Transverse colon (tissue), 4 donors: ENCODE measurements around the gene CNNM2. TPM values are rescaled to one million over a fixed set of nuclear protein-coding genes. Genes with fewer than 3 reads are reported as not detected.

ENCODE experiments used
- DNase-seq: peaks from one replicate; pipeline ENCODE4 v3.0.0-alpha.2; 2019
- H3K27ac ChIP-seq, 4 donors: fragments of 200-600 bp; sonication (generic); 2 replicates each; pipeline ENCODE4 v1.5.1; 2016 to 2018; ENCODE audit warnings: inconsistent platforms in 4 of 4
- H3K27me3 ChIP-seq: fragments of 200-600 bp; sonication (generic); 2 replicates; pipeline ENCODE4 v1.5.1; 2017; ENCODE audit warnings: inconsistent platforms
- H3K36me3 ChIP-seq, 4 donors: fragments of 200-600 bp; sonication (generic); 2 replicates each; pipeline ENCODE4 v1.5.1; 2017 to 2019; ENCODE audit warnings: inconsistent platforms in 4 of 4
- H3K4me1 ChIP-seq, 4 donors: fragments of 200-600 bp; sonication (generic); 2 replicates each; pipeline ENCODE4 v1.5.1; 2017 to 2020; ENCODE audit warnings: inconsistent platforms in 4 of 4
- H3K4me3 ChIP-seq, 4 donors: fragments of 200-600 bp; sonication (generic); 1 replicate in 1 of 4; 2 replicates in 3 of 4; pipeline versions ENCODE4 v1.5.1 to v1.6.1; 2017 to 2019; ENCODE audit warnings: inconsistent platforms in 4 of 4
- H3K9me3 ChIP-seq, 2 donors: fragments of 200-600 bp; sonication (generic); 2 replicates each; pipeline ENCODE4 v1.5.1; 2017 to 2019; ENCODE audit warnings: inconsistent platforms in 2 of 2
- EP300 ChIP-seq: sonication (generic); formaldehyde crosslinking; IDR thresholded peaks from one replicate; pipeline ENCODE4 v1.6.1; 2017; ENCODE audit warnings: antibody characterized with exemption, low read depth
- POLR2A ChIP-seq: fragments of 450-650 bp; IDR thresholded peaks from one replicate; pipeline ENCODE4 v1.6.1; 2016; ENCODE audit warnings: antibody characterized with exemption, mild to moderate bottlenecking, moderate library complexity
- POLR2AphosphoS5 ChIP-seq, 3 donors: sonication (generic); formaldehyde crosslinking; IDR thresholded peaks; one replicate each; pipeline ENCODE4 v1.6.1; 2016; ENCODE audit warnings: antibody characterized with exemption in 3 of 3
- WGBS, 2 donors: methylation state at CpG; one replicate each; pipeline ENCODE4 v1.1.5; 2018; ENCODE audit warnings: low coverage in 1 of 2; 5-methylcytosine and 5-hydroxymethylcytosine counted together
- in situ Hi-C, 4 donors: fragments of 200-750 bp; cut with MboI; loops; one replicate each; pipeline versions ENCODE4 v1.15.0 to v1.15.1; 2017; ENCODE audit warnings: low sequenced_read_pairs in 3 of 4, low pct_ligation_motif_present in 1 of 4, low pct_unique_long_range_greater_than_20kb in 1 of 4
- intact Hi-C: fragments of 100-400 bp; cut with DNase I; formaldehyde crosslinking; loops from one replicate; pipeline ENCODE4 v1.15.1; 2023; ENCODE audit warnings: low total_unique reads
- total RNA-seq, 4 donors: library from RNA; depleted of rRNA; stranded (reverse); fragments of >200 nt; gene quantifications; one replicate each; pipeline ENCODE4 v1.1.0, GENCODE V29; 2016
- TF ChIP-seq, protein P1 (sequence below), 5 experiments: fragments of 200-600 bp in 3 of 5; fragments of 450-650 bp in 2 of 5; sonication (generic) in 3 of 5; IDR thresholded peaks; 1 replicate in 2 of 5; 2 replicates in 3 of 5; pipeline ENCODE4 v1.5.1; 2016 to 2017; ENCODE audit warnings: antibody characterized with exemption in 5 of 5, inconsistent platforms in 3 of 5, mild to moderate bottlenecking in 2 of 5, moderate library complexity in 1 of 5

The CNNM2 gene
- total RNA-seq, 4 donors from 2014 or later = 48.0 to 144 (median 100) TPM

DNA sequence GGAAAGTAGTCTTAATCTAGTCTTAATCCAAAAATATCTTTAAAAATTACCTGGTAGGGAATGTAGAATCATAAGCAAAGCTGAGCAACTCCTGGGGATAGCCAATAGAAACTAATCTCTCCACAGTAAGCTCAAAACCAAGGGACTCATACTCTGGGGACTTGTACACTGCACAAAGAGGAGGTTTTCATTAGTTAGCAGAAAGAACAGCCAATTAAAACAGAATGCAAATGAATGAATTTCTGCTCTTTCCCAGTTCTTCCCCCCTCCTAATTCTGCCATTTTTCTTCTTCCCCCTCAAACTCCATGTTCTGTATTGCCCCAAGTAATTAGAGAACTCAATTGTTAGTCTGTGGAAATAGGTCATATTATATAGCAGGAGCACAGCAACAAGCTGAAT is 188.4 kb downstream of the CNNM2 start:
- TF ChIP-seq, protein P1, sequence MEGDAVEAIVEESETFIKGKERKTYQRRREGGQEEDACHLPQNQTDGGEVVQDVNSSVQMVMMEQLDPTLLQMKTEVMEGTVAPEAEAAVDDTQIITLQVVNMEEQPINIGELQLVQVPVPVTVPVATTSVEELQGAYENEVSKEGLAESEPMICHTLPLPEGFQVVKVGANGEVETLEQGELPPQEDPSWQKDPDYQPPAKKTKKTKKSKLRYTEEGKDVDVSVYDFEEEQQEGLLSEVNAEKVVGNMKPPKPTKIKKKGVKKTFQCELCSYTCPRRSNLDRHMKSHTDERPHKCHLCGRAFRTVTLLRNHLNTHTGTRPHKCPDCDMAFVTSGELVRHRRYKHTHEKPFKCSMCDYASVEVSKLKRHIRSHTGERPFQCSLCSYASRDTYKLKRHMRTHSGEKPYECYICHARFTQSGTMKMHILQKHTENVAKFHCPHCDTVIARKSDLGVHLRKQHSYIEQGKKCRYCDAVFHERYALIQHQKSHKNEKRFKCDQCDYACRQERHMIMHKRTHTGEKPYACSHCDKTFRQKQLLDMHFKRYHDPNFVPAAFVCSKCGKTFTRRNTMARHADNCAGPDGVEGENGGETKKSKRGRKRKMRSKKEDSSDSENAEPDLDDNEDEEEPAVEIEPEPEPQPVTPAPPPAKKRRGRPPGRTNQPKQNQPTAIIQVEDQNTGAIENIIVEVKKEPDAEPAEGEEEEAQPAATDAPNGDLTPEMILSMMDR (IDR thresholded peaks at IDR 0.05) = no peak
- no peak for TF ChIP-seq EP300
- no peak for TF ChIP-seq POLR2A
- TF ChIP-seq POLR2AphosphoS5 (IDR thresholded peaks at IDR 0.05) = no peak
- H3K36me3 ChIP-seq = peaks cover 0 to 42% (median 8%) of the 10 kb centered on the region in 4 donors
- in situ Hi-C loops = loop anchor here in 1 of 4 donors (25.0 kb wide), 1 partner anchor 131 kb away; the partner anchor contains the start of gene RPEL1

DNA sequence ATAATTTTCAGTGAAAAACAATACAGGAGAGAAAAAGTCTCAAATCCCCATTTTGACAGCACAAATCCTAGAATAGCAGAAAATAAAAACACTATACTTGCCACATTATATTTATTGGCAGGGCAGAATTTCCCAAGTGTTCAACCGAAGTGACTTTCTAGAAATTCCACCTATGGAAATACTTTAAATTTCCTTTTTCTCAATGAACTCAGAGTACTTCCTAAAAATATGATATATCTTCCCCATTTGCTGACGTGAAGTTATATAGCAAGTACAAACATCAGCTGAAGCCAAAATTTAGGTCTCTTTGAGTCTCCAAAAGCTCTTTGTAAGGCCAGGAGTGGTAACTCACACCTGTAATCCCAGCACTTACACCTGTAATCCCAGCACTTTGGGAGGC is 191.7 kb downstream of the CNNM2 start:
- TF ChIP-seq, protein P1 (IDR thresholded peaks at IDR 0.05) = no peak
- TF ChIP-seq POLR2A (no peak), POLR2AphosphoS5 (IDR thresholded peaks at IDR 0.05) (no peak), EP300 (no peak)
- WGBS, 2 donors = 73 to 89% methylated on average over 2 of the region's 2 CpGs
- Histone ChIP-seq H3K27me3 (no peaks in the 10 kb centered on the region), H3K9me3 (no peaks in the 10 kb centered on the region), H3K27ac (peak overlapping the region in 2 of 4 donors; percentile 65 to 79), H3K4me3 (no peak overlapping the region), H3K4me1 (peaks cover 12 to 25% (median 15%) of the 10 kb centered on the region in 4 donors), H3K36me3 (peaks cover 0 to 21% (median 2%) of the 10 kb centered on the region in 4 donors)
- intact Hi-C loops (no loop called here), in situ Hi-C loops (loop anchor here in 1 of 4 donors (25.0 kb wide), 1 partner anchor 127 kb away; the partner anchor contains the start of gene RPEL1)
- no peak for DNase-seq

More for the DNA sequence above, 188.4 kb downstream of the CNNM2 start:
- Histone ChIP-seq H3K9me3 (no peaks in the 10 kb centered on the region), H3K27ac (no peak overlapping the region), H3K4me3 (no peak overlapping the region), H3K27me3 (no peaks in the 10 kb centered on the region), H3K4me1 (peaks cover 4 to 15% (median 6%) of the 10 kb centered on the region in 4 donors)
- intact Hi-C loops = no loop called here
- DNase-seq = no peak

DNA sequence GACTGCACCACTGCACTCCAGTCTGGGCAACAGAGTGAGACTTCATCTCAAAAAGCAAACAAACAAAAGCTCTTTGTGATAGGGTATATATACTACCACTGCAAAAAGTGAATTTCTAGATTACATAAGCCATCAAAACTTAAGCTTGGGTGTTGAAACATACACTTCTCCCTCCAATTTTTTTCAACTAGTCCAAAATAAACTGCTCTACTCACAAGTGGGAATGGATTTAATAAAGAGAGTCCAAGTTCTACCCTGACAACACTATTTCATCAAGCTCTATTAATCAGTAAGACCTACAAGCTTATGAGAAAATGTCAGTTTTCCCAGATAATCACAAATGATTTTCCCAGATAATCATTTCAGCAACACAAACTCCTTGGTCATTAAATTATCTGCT is 192.3 kb downstream of the CNNM2 start:
- DNase-seq = no peak
- no peak overlapping the region for H3K4me3 ChIP-seq
- in situ Hi-C loops (loop anchor here in 1 of 4 donors (25.0 kb wide), 1 partner anchor 127 kb away; the partner anchor contains the start of gene RPEL1), intact Hi-C loops (no loop called here)
- H3K4me1 ChIP-seq = peaks cover 12 to 25% (median 15%) of the 10 kb centered on the region in 4 donors
- H3K36me3 ChIP-seq = peaks cover 0 to 15% (median 1%) of the 10 kb centered on the region in 4 donors
- H3K27ac ChIP-seq = peak overlapping the region in 3 of 4 donors; percentile 62 to 79 (median 65)
- H3K27me3 ChIP-seq = no peaks in the 10 kb centered on the region
- TF ChIP-seq, protein P1 (IDR thresholded peaks at IDR 0.05) = no peak
- TF ChIP-seq POLR2A (no peak), EP300 (no peak), POLR2AphosphoS5 (IDR thresholded peaks at IDR 0.05) (no peak)
- H3K9me3 ChIP-seq = no peaks in the 10 kb centered on the region

DNA sequence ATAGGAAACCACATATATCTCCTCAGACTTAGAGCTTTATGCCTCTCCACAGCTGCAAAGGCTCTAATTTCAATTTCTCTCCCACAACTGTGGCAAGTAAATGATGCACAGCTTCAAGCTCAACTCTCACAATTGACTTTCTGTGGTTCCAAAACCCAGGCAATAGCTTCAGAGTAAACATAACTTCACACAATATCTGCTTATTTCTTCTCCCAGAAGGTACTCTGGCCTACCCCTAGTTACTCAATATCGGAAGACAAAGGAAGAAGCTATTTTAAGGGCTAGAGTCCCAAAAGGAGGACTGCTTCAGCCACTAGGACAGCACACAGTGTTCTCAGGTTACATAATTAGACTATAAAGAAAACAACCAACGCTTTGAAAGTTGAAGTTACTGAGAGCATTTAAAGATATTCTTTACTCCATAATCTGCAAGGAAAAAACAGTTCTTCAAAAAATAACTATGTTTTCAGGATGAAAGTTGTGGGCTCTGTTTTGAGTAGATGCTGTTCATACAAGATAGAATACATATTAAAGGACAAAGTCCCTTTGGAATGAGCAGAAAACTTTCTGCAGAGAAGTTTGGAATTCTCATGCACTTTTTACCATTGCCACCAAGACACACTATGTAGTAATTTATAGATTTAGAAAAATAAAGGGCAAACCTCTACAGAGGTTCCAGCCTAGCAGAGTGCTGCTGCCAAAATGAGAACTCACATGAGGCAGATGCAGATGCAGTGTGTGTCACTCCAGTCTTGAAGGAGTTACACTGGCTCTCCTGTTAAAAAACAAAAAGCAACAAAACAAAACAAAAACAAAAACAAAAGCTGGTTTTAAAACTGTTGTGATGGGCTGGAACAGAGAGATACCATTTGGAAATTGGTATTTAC is 193.2 kb downstream of the CNNM2 start:
- Histone ChIP-seq H3K4me1 (peaks cover 12 to 25% (median 15%) of the 10 kb centered on the region in 4 donors), H3K4me3 (no peak overlapping the region), H3K27me3 (no peaks in the 10 kb centered on the region), H3K9me3 (no peaks in the 10 kb centered on the region), H3K27ac (peak overlapping the region; percentile 52 to 79 (median 64)), H3K36me3 (peaks cover 0 to 12% (median 0%) of the 10 kb centered on the region in 4 donors)
- DNase-seq = no peak
- in situ Hi-C loops = loop anchor here in 1 of 4 donors (25.0 kb wide), 1 partner anchor 126 kb away; the partner anchor contains the start of gene RPEL1
- 41 to 46% methylated on average over 2 of the region's 2 CpGs for WGBS, 2 donors
- intact Hi-C loops = no loop called here
- TF ChIP-seq POLR2A (no peak), POLR2AphosphoS5 (IDR thresholded peaks at IDR 0.05) (no peak), EP300 (no peak)
- TF ChIP-seq, protein P1 (IDR thresholded peaks at IDR 0.05) = no peak
